HepG2 (cell line): ENCODE data around the gene PFN1. TPM values are rescaled to one million over a fixed set of nuclear protein-coding genes. Genes with fewer than 3 reads are reported as not detected.

Source experiments
- GZF1 ChIP-seq: sonication (generic); formaldehyde crosslinking; IDR thresholded peaks from 2 replicates; pipeline ENCODE4 v1.5.1; 2020; ENCODE audit warnings: mild to moderate bottlenecking, missing genetic modification reagents
- HDAC1 ChIP-seq: sonication (generic); formaldehyde crosslinking; IDR thresholded peaks from 2 replicates; pipeline ENCODE4 v1.5.1; 2020; ENCODE audit warnings: mild to moderate bottlenecking, missing genetic modification reagents
- ISL2 ChIP-seq: sonication (generic); formaldehyde crosslinking; IDR thresholded peaks from 2 replicates; pipeline ENCODE4 v1.5.0; 2020; ENCODE audit warnings: missing genetic modification reagents
- KAT7 ChIP-seq: IDR thresholded peaks from 2 replicates; pipeline ENCODE4 v1.6.1; 2018; ENCODE audit warnings: borderline replicate concordance, missing compliant biosample characterization
- SYNCRIP ChIP-seq: fragments of 200-400 bp; formaldehyde crosslinking; IDR thresholded peaks from 2 replicates; pipeline ENCODE4 v1.6.1; 2018; ENCODE audit warnings: mild to moderate bottlenecking, low read depth, low read length; ENCODE audit not compliant: insufficient read depth
- ZC3H4 ChIP-seq: sonication (generic); formaldehyde crosslinking; IDR thresholded peaks from 2 replicates; pipeline ENCODE4 v1.4.0; 2020; ENCODE audit warnings: missing genetic modification reagents, borderline replicate concordance
- ZNF264 ChIP-seq: sonication (generic); formaldehyde crosslinking; IDR thresholded peaks from 2 replicates; pipeline ENCODE4 v1.4.0; 2020; ENCODE audit warnings: missing genetic modification reagents
- ZNF749 ChIP-seq: sonication (generic); formaldehyde crosslinking; IDR thresholded peaks from 2 replicates; pipeline ENCODE4 v1.8.0; 2022; ENCODE audit warnings: mild to moderate bottlenecking, missing genetic modification reagents, moderate library complexity, borderline replicate concordance
- ZNF781 ChIP-seq: sonication (generic); formaldehyde crosslinking; IDR thresholded peaks from 2 replicates; pipeline ENCODE4 v1.5.1; 2020; ENCODE audit warnings: borderline replicate concordance, mild to moderate bottlenecking, missing genetic modification reagents; ENCODE audit errors: not compliant biosample characterization
- ZSCAN12 ChIP-seq: sonication (generic); formaldehyde crosslinking; IDR thresholded peaks from 2 replicates; pipeline ENCODE4 v1.9.0; 2021; ENCODE audit warnings: mild to moderate bottlenecking, missing genetic modification reagents
- polyA plus RNA-seq, 8 experiments: library from polyadenylated mRNA; depleted of rRNA in 3 of 8; stranded (reverse) in 7 of 8; unstranded in 1 of 8; fragments of >200 nt; fragmentation: Illumina TruSeq in 4 of 8; extraction: Trizol in 4 of 8; gene quantifications; 2 replicates each; pipeline versions ENCODE4 v1.2.1 to v1.2.3, GENCODE V29; 2011 to 2016; ENCODE audit warnings: low read depth in 4 of 8, missing spikeins in 1 of 8, mixed read lengths in 1 of 8; ENCODE audit not compliant: insufficient read depth in 1 of 8
- total RNA-seq, 5 experiments: library from RNA; depleted of rRNA; stranded (reverse); fragments of >200 nt; fragmentation: Illumina TruSeq; extraction: Trizol; gene quantifications; 2 replicates each; pipeline ENCODE4 v1.2.3, GENCODE V29; 2016; ENCODE audit warnings: low read depth in 1 of 5
- TF ChIP-seq, protein P1 (sequence below): IDR thresholded peaks from 2 replicates; pipeline ENCODE4 v1.6.1; 2016; ENCODE audit warnings: missing compliant biosample characterization, missing genetic modification reagents, borderline replicate concordance
- TF ChIP-seq, protein P2 (sequence below), 2 experiments: sonication (generic) in 1 of 2; formaldehyde crosslinking in 1 of 2; IDR thresholded peaks; 2 replicates each; pipeline versions ENCODE4 v1.4.0 to v1.6.1; 2018 to 2020; ENCODE audit warnings: missing genetic modification reagents in 2 of 2, borderline replicate concordance in 1 of 2, low read depth in 1 of 2, mild to moderate bottlenecking in 1 of 2, missing biosample characterization in 1 of 2
- TF ChIP-seq, protein P3 (sequence below), 2 experiments: sonication (generic) in 1 of 2; formaldehyde crosslinking in 1 of 2; IDR thresholded peaks; 2 replicates each; pipeline versions ENCODE4 v1.5.1 to v1.6.1; 2011 to 2020; ENCODE audit warnings: borderline replicate concordance in 1 of 2, low read depth in 1 of 2, low read length in 1 of 2, mild to moderate bottlenecking in 1 of 2, missing genetic modification reagents in 1 of 2, moderate library complexity in 1 of 2

PFN1 gene
- total and polyA plus RNA-seq, 2 of the 13 experiments (the other 11 are each of a cell fraction or from before 2014, with no cell fraction given): 494 to 613 TPM

DNA sequence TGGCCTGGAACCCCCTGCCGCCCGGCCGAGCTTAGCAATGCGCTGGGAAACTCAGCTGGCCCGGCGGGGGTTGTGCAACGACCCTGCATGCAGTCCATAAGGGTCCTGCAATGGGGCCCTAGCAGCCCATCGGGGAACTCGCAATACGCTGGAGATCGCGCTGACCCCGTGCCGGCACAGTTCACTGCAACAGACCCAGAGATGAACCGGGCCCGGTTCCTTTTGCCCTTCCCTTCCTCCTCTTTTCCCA is 8.9 kb downstream of the PFN1 start (continued):
- TF ChIP-seq, protein P1, sequence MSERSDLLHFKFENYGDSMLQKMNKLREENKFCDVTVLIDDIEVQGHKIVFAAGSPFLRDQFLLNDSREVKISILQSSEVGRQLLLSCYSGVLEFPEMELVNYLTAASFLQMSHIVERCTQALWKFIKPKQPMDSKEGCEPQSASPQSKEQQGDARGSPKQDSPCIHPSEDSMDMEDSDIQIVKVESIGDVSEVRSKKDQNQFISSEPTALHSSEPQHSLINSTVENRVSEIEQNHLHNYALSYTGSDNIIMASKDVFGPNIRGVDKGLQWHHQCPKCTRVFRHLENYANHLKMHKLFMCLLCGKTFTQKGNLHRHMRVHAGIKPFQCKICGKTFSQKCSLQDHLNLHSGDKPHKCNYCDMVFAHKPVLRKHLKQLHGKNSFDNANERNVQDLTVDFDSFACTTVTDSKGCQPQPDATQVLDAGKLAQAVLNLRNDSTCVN (CRISPR knock-in tag): no peak
- TF ChIP-seq ZNF749 (CRISPR knock-in tag): 0 out of 2 replicates have a peak, but pooled peaks have one; percentile 40
- 0 out of 2 replicates have a peak, but pooled peaks have one; percentile 36 for TF ChIP-seq ZSCAN12 (CRISPR knock-in tag)
- TF ChIP-seq SYNCRIP: no peak
- TF ChIP-seq, protein P2, sequence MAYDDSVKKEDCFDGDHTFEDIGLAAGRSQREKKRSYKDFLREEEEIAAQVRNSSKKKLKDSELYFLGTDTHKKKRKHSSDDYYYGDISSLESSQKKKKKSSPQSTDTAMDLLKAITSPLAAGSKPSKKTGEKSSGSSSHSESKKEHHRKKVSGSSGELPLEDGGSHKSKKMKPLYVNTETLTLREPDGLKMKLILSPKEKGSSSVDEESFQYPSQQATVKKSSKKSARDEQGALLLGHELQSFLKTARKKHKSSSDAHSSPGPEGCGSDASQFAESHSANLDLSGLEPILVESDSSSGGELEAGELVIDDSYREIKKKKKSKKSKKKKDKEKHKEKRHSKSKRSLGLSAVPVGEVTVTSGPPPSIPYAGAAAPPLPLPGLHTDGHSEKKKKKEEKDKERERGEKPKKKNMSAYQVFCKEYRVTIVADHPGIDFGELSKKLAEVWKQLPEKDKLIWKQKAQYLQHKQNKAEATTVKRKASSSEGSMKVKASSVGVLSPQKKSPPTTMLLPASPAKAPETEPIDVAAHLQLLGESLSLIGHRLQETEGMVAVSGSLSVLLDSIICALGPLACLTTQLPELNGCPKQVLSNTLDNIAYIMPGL (CRISPR knock-in tag; IDR thresholded peaks at IDR 0.05; ENCODE audit: borderline replicate concordance in 1 of 2, low read depth in 1 of 2): no peak; a peak in 1 of 4 replicates
- TF ChIP-seq ZC3H4 (CRISPR knock-in tag): no peak
- TF ChIP-seq, protein P3, sequence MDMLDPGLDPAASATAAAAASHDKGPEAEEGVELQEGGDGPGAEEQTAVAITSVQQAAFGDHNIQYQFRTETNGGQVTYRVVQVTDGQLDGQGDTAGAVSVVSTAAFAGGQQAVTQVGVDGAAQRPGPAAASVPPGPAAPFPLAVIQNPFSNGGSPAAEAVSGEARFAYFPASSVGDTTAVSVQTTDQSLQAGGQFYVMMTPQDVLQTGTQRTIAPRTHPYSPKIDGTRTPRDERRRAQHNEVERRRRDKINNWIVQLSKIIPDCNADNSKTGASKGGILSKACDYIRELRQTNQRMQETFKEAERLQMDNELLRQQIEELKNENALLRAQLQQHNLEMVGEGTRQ (IDR thresholded peaks at IDR 0.05; ENCODE audit: low read depth, low read length): no peak
- TF ChIP-seq, protein P3 (CRISPR knock-in tag; IDR thresholded peaks at IDR 0.05; ENCODE audit: borderline replicate concordance): no peak
- TF ChIP-seq GZF1 (CRISPR knock-in tag): no peak
- no peak for TF ChIP-seq ZNF781 (CRISPR knock-in tag)
- 0 out of 2 replicates have a peak, but pooled peaks have one; percentile 31 for TF ChIP-seq KAT7
- 0 out of 2 replicates have a peak, but pooled peaks have one; percentile 17 for TF ChIP-seq ZNF264
- TF ChIP-seq ISL2: peak; percentile 36; the same call in 1 of the 2 replicates
- peak; percentile 67; the same call in 1 of the 2 replicates for TF ChIP-seq HDAC1 (CRISPR knock-in tag)
